HEK293T (cell line): ENCODE data around the gene DRC1.

Experiments used
- FOXA1 ChIP-seq: fragments of 450-650 bp; IDR thresholded peaks from 2 replicates; pipeline ENCODE4 v1.6.1; 2016; ENCODE audit warnings: mild to moderate bottlenecking
- FOXK2 ChIP-seq: fragments of 450-650 bp; IDR thresholded peaks from 2 replicates; pipeline ENCODE4 v1.6.1; 2016; ENCODE audit warnings: mild to moderate bottlenecking
- FOXM1 ChIP-seq: fragments of 450-650 bp; IDR thresholded peaks from 2 replicates; pipeline ENCODE4 v1.6.1; 2017; ENCODE audit warnings: mild to moderate bottlenecking, borderline replicate concordance
- SP1 ChIP-seq: fragments of 450-650 bp; IDR thresholded peaks from 2 replicates; pipeline ENCODE4 v1.6.1; 2017
- ZNF384 ChIP-seq: fragments of 450-650 bp; IDR thresholded peaks from 2 replicates; pipeline ENCODE4 v1.6.1; 2016

DNA sequence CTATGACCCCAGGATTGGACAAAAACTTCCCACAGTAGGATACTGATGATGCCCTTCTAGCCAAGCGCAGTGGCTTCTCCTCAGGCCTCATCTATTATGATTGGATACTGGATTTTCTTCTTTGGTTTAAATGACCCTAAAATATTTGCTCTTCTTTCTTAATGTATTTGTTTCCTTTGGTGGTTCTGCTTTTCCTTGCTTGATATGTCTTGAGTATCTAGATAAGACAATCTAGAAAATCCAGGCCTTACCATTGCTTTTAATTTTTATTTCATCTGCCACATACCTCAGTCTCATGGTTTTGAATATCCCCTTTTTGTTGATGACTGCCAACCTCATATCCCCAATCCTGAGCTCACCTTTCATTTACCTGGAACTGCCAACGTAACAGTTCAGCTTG, 40.6 kb downstream of the DRC1 start:
- TF ChIP-seq FOXM1 (no peak), SP1 (no peak), ZNF384 (no peak), FOXA1 (no peak), FOXK2 (no peak)
